ENCODE measurements around the gene ABHD17B. TPM values are rescaled to one million over a fixed set of nuclear protein-coding genes. Genes with fewer than 3 reads are reported as not detected.

Gene ABHD17B
- total and polyA plus RNA-seq, 10 of the 15 experiments (the other 5 are each of a cell fraction or from before 2014, with no cell fraction given), result 3.5 to 21.4 (median 16.6) TPM

GRCh38 chr9:71876829-71877228 lies 34.2 kb downstream of the ABHD17B start:
- Histone ChIP-seq H3K27me3 (replicated peaks in 1 of 2; ENCODE audit: control insufficient read depth in 2 of 2, insufficient read depth in 2 of 2, low read length in 1 of 2) (no peaks in the 10 kb centered on the region), H2AFZ (ENCODE audit: control insufficient read depth, low read depth, low read length) (no peak overlapping the region), H3K9ac (ENCODE audit: control insufficient read depth, insufficient read depth, low read length) (no peak overlapping the region), H3K79me2 (ENCODE audit: control insufficient read depth, insufficient read depth, low read length) (peaks cover 19% of the 10 kb centered on the region), H3K4me2 (ENCODE audit: control insufficient read depth, insufficient read depth) (no peak overlapping the region), H3K36me3 (ENCODE audit: control insufficient read depth in 2 of 2, insufficient read depth in 2 of 2, low read length in 1 of 2) (peaks cover 0 to 6% of the 10 kb centered on the region in 2 experiments; a peak in 1 of 4 replicates), H3K9me3 (replicated peaks; ENCODE audit: control insufficient read depth, insufficient read depth, low read length) (peaks cover 16% of the 10 kb centered on the region), H3K4me1 (ENCODE audit: control insufficient read depth, insufficient read depth, low read length) (no peaks in the 10 kb centered on the region), H4K20me1 (ENCODE audit: control insufficient read depth, insufficient read depth) (no peaks in the 10 kb centered on the region), H3K27ac (ENCODE audit: control insufficient read depth, insufficient read depth) (no peak overlapping the region), H3K4me3 (no peak overlapping the region)
- ATAC-seq (no peak), FAIRE-seq (no peak), DNase-seq (ENCODE audit: low read depth, low spot score) (no peak)
- in situ Hi-C loops (cut with MboI), result no loop called here
- ChIA-PET SMC1A (ENCODE audit: uncharacterized antibody, unreplicated experiment) (no interaction called here), POLR2A (no interaction called here), CTCF (interaction anchor here (0.6 kb wide), 1 partner anchor 316 kb away, joined by 3 read pairs; no protein-coding TSS in a partner anchor), RAD21 (ENCODE audit: unreplicated experiment) (no interaction called here)
- intact Hi-C loops (cut with micrococcal nuclease; ENCODE audit: unreplicated experiment), result no loop called here
- TF ChIP-seq SREBF2 (IDR thresholded peaks at IDR 0.05; ENCODE audit: low read length) (no peak), RUNX3 (IDR thresholded peaks at IDR 0.05; ENCODE audit: low read length) (no peak), ZBTB40 (IDR thresholded peaks at IDR 0.05; ENCODE audit: borderline replicate concordance) (no peak), GATAD2B (conservative IDR thresholded peaks at IDR 0.05; ENCODE audit: low read depth) (no peak), JUND (IDR thresholded peaks at IDR 0.05; ENCODE audit: low read depth, low read length) (no peak), RFX5 (IDR thresholded peaks at IDR 0.05; ENCODE audit: low read depth, low read length) (no peak), RAD51 (IDR thresholded peaks at IDR 0.05) (no peak), FOS (IDR thresholded peaks at IDR 0.05; ENCODE audit: borderline replicate concordance, extremely low read depth, insufficient read length) (no peak), RCOR1 (conservative IDR thresholded peaks at IDR 0.05; ENCODE audit: low read depth, low read length) (no peak), MTA2 (IDR thresholded peaks at IDR 0.05; ENCODE audit: low read depth) (no peak), CTCF (IDR thresholded peaks at IDR 0.05 in 2 of 3, conservative IDR thresholded peaks at IDR 0.05 in 1 of 3; ENCODE audit: control insufficient read depth in 2 of 3, extremely low read depth in 1 of 3, insufficient read depth in 1 of 3, low read depth in 3 of 3, low read length in 3 of 3) (no peak), MEF2A (IDR thresholded peaks at IDR 0.05; ENCODE audit: insufficient read depth, low read depth, low read length) (no peak), SIN3A (IDR thresholded peaks at IDR 0.05; ENCODE audit: low read depth, low read length) (no peak), JUNB (IDR thresholded peaks at IDR 0.05) (no peak), BMI1 (IDR thresholded peaks at IDR 0.05; ENCODE audit: borderline replicate concordance) (no peak)
- TF ChIP-seq, protein P1, sequence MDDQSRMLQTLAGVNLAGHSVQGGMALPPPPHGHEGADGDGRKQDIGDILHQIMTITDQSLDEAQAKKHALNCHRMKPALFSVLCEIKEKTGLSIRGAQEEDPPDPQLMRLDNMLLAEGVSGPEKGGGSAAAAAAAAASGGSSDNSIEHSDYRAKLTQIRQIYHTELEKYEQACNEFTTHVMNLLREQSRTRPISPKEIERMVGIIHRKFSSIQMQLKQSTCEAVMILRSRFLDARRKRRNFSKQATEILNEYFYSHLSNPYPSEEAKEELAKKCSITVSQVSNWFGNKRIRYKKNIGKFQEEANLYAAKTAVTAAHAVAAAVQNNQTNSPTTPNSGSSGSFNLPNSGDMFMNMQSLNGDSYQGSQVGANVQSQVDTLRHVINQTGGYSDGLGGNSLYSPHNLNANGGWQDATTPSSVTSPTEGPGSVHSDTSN (IDR thresholded peaks at IDR 0.05; ENCODE audit: insufficient replicate concordance, low read depth, low read length), result no peak
- BruUV-seq (replicated peaks), result no TSS peak
